HL-60 (cell line): ENCODE results near the gene CERT1.
A peak's percentile ranks its signal among the peaks of the same experiment; 100 is the strongest.

ENCODE experiments used
- DNase-seq, 2 experiments: peaks; one replicate each; pipeline ENCODE4 v3.0.0-alpha.2; 2010 to 2020; ENCODE audit warnings: low read depth in 1 of 2, low spot score in 1 of 2
- H3K27ac ChIP-seq: fragments of 250-450 bp; sonication (Bioruptor Pico); replicated peaks from 2 replicates; pipeline ENCODE4 v1.5.1; 2020; ENCODE audit warnings: mild to moderate bottlenecking, moderate library complexity
- H3K27me3 ChIP-seq: fragments of 250-450 bp; sonication (Bioruptor Pico); 2 replicates; pipeline ENCODE4 v1.5.1; 2021; ENCODE audit warnings: mild to moderate bottlenecking, moderate library complexity; ENCODE audit not compliant: insufficient read depth, poor library complexity, severe bottlenecking
- H3K4me3 ChIP-seq: replicated peaks from 2 replicates; pipeline ENCODE4 v1.5.1; 2011; ENCODE audit warnings: mild to moderate bottlenecking, control low read depth, low read length; ENCODE audit not compliant: insufficient read depth
- CTCF ChIP-seq: IDR thresholded peaks from one replicate; pipeline ENCODE4 v1.5.1; 2011; ENCODE audit warnings: low read length, control low read depth, inconsistent platforms; ENCODE audit not compliant: insufficient read depth
- GABPA ChIP-seq: IDR thresholded peaks from 2 replicates; pipeline ENCODE4 v1.6.1; 2012; ENCODE audit warnings: low read depth
- POLR2AphosphoS5 ChIP-seq: IDR thresholded peaks from 2 replicates; pipeline ENCODE4 v1.6.1; 2012; ENCODE audit warnings: low read depth
- REST ChIP-seq: IDR thresholded peaks from 2 replicates; pipeline ENCODE4 v1.6.1; 2012; ENCODE audit warnings: low read depth; ENCODE audit not compliant: insufficient replicate concordance
- SPI1 ChIP-seq: IDR thresholded peaks from 2 replicates; pipeline ENCODE4 v1.6.1; 2012; ENCODE audit warnings: low read depth, mild to moderate bottlenecking, borderline replicate concordance

CERT1 gene

GRCh38 chr5:75387806-75388205 is 123.6 kb downstream of the CERT1 start:
- TF ChIP-seq CTCF: no peak
- no peak for TF ChIP-seq REST
- TF ChIP-seq SPI1: no peak
- TF ChIP-seq POLR2AphosphoS5: no peak
- TF ChIP-seq GABPA: no peak
- no peak overlapping the region for H3K27ac ChIP-seq
- DNase-seq: no peak

GRCh38 chr5:75384218-75384617 is 127.2 kb downstream of the CERT1 start:
- no peaks in the 10 kb centered on the region for H3K27me3 ChIP-seq
- no peak overlapping the region for H3K27ac ChIP-seq
- no peak for TF ChIP-seq CTCF
- no peak for TF ChIP-seq SPI1
- no peak for TF ChIP-seq GABPA
- no peak for TF ChIP-seq POLR2AphosphoS5
- TF ChIP-seq REST: no peak

More at GRCh38 chr5:75387806-75388205, 123.6 kb downstream of the CERT1 start:
- no peak overlapping the region for H3K4me3 ChIP-seq
- H3K27me3 ChIP-seq: no peaks in the 10 kb centered on the region

GRCh38 chr5:75381456-75381855 is 130.0 kb downstream of the CERT1 start:
- no peak overlapping the region for H3K4me3 ChIP-seq
- TF ChIP-seq REST (no peak), SPI1 (no peak), CTCF (no peak), POLR2AphosphoS5 (no peak), GABPA (no peak)

More at GRCh38 chr5:75384218-75384617, 127.2 kb downstream of the CERT1 start:
- no peak for DNase-seq
- H3K4me3 ChIP-seq: no peak overlapping the region

More at GRCh38 chr5:75381456-75381855, 130.0 kb downstream of the CERT1 start:
- Histone ChIP-seq H3K27me3 (no peaks in the 10 kb centered on the region), H3K27ac (no peak overlapping the region)
- DNase-seq: peak in 1 of 2 experiments; percentile 4
